BE2C (cell line): Measurements from ENCODE around the gene IKZF1.

Experiments
- DNase-seq: peaks from one replicate; pipeline ENCODE4 v3.0.0-alpha.2; 2020
- H3K27me3 ChIP-seq: fragments of 250-450 bp; sonication (Bioruptor Pico); 2 replicates; pipeline ENCODE4 v1.5.1; 2020; ENCODE audit warnings: mild to moderate bottlenecking
- H3K36me3 ChIP-seq: fragments of 250-450 bp; sonication (Bioruptor Pico); 2 replicates; pipeline ENCODE4 v1.5.1; 2020; ENCODE audit warnings: mild to moderate bottlenecking
- H3K4me1 ChIP-seq: fragments of 250-450 bp; sonication (Bioruptor Pico); 2 replicates; pipeline ENCODE4 v1.5.1; 2020
- H3K4me3 ChIP-seq: 2 replicates; pipeline ENCODE4 v1.5.1; 2011; ENCODE audit warnings: low read depth, low read length
- H3K9me3 ChIP-seq: fragments of 250-450 bp; sonication (Bioruptor Pico); 2 replicates; pipeline ENCODE4 v1.5.1; 2020
- CTCF ChIP-seq: IDR thresholded peaks from 2 replicates; pipeline ENCODE4 v1.5.1; 2012; ENCODE audit warnings: mild to moderate bottlenecking, low read depth, low read length

IKZF1 gene

GRCh38 chr7:50450590-50451032, 146.1 kb downstream of the IKZF1 start:
- Histone ChIP-seq H3K4me1 (no peaks in the 10 kb centered on the region; the same call in 1 of the 2 replicates), H3K36me3 (peaks cover 16% of the 10 kb centered on the region), H3K27me3 (no peaks in the 10 kb centered on the region), H3K9me3 (no peaks in the 10 kb centered on the region), H3K4me3 (peak overlapping the region; percentile 70)
- no peak for DNase-seq
- no peak for TF ChIP-seq CTCF
